ENCODE results near the gene C10orf105.

The C10orf105 gene

DNA sequence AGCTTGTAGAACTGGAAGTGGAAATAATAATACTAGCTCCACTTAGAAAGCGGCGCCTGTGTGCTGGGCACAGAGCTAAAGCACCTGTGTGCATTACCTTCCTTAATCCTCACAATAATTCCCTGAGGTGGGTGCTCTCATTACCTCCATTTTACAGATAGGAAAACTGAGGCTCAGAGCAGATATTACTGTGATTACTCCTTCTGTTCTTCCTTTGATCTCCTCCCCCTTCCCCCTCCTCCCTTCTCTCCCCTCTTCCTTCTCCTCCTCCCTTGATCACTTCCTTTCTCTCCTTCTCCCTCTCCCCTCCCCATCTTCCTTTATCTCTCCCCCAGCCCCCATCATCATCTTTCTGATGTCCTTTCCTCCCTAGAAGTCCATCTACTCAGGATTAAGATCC lies 55.0 kb downstream of the C10orf105 start:
- Histone ChIP-seq H3K4me1 (ENCODE audit: control insufficient read depth, insufficient read depth, low read length) (no peaks in the 10 kb centered on the region), H3K9ac (ENCODE audit: low read length) (no peak overlapping the region)

DNA sequence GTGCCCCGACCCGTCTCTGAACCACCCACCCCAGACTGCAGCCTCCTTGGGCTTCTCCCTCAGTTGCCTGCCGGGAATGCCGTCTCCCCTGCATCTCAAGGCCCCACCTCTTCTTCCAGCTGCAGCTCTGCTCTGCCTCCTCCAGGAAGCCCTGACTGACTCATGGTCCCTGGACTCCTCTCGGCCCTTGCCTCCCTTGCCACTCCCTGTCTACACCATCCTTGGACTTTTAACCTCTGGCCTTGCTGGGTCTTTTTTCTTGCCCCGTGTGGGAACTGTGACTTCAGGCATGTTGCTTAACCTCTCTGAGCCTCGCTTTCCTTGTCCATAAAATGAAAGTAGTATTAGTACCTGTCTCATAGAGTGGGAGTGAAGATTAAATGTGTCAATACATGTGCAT lies 56.3 kb downstream of the C10orf105 start:
- H3K4me3 ChIP-seq (ENCODE audit: low read length): no peak overlapping the region
- no peak overlapping the region for H3K27ac ChIP-seq (ENCODE audit: low read depth, low read length)
- H3K27me3 ChIP-seq (ENCODE audit: control insufficient read depth, insufficient read depth, low read length): no peaks in the 10 kb centered on the region
- H3K9ac ChIP-seq (ENCODE audit: low read length): no peak overlapping the region
- no peaks in the 10 kb centered on the region for H3K36me3 ChIP-seq (ENCODE audit: control insufficient read depth, insufficient read depth, low read length)
- no peaks in the 10 kb centered on the region for H3K4me1 ChIP-seq (ENCODE audit: control insufficient read depth, insufficient read depth, low read length)

More for the DNA sequence above, 55.0 kb downstream of the C10orf105 start:
- Histone ChIP-seq H3K27me3 (ENCODE audit: control insufficient read depth, insufficient read depth, low read length) (no peaks in the 10 kb centered on the region), H3K4me3 (ENCODE audit: low read length) (no peak overlapping the region), H3K27ac (ENCODE audit: low read depth, low read length) (no peak overlapping the region), H3K36me3 (ENCODE audit: control insufficient read depth, insufficient read depth, low read length) (no peaks in the 10 kb centered on the region)

GRCh38 chr10:71661779-71662336 lies 57.7 kb downstream of the C10orf105 start:
- H3K4me1 ChIP-seq (ENCODE audit: control insufficient read depth, insufficient read depth, low read length): no peaks in the 10 kb centered on the region
- H3K27me3 ChIP-seq (ENCODE audit: control insufficient read depth, insufficient read depth, low read length): no peaks in the 10 kb centered on the region
- no peak overlapping the region for H3K27ac ChIP-seq (ENCODE audit: low read depth, low read length)
- no peak overlapping the region for H3K4me3 ChIP-seq (ENCODE audit: low read length)
- H3K36me3 ChIP-seq (ENCODE audit: control insufficient read depth, insufficient read depth, low read length): no peaks in the 10 kb centered on the region
- H3K9ac ChIP-seq (ENCODE audit: low read length): no peak overlapping the region
